Fibroblast of skin of left quadriceps (primary cell): ENCODE measurements around the gene ST6GAL1.
"Not testable (repeated sequence)": the region's sequence is repeated elsewhere in the genome, so short reads cannot be mapped to it uniquely, and the experiment has no call there.

ENCODE experiments used
- DNase-seq, 2 experiments: peaks; one replicate each; pipeline ENCODE4 v3.0.0-alpha.2; 2013; ENCODE audit warnings: low read depth in 2 of 2

ST6GAL1 gene

GRCh38 chr3:186940967-186941366, 10.6 kb downstream of the ST6GAL1 start:
- DNase-seq, result no peak

- DNase-seq, result no peak
Observed at GRCh38 chr3:186942168-186942567, 11.8 kb downstream of the ST6GAL1 start.

- DNase-seq, result no peak
Observed at GRCh38 chr3:186945255-186945823, 15.0 kb downstream of the ST6GAL1 start.

GRCh38 chr3:186946756-186947375, 16.5 kb downstream of the ST6GAL1 start:
- no peak for DNase-seq

GRCh38 chr3:186949281-186949982, 19.1 kb downstream of the ST6GAL1 start:
- no peak for DNase-seq

- DNase-seq, result no peak
Observed at GRCh38 chr3:186950402-186951093, 20.2 kb downstream of the ST6GAL1 start.

GRCh38 chr3:186951640-186952552, 21.6 kb downstream of the ST6GAL1 start:
- no peak for DNase-seq

GRCh38 chr3:186953011-186953487, 22.7 kb downstream of the ST6GAL1 start:
- no peak for DNase-seq

- DNase-seq, result not testable (repeated sequence)
Observed at GRCh38 chr3:186953992-186954699, 23.8 kb downstream of the ST6GAL1 start.

GRCh38 chr3:186955898-186956696, 25.8 kb downstream of the ST6GAL1 start:
- no peak for DNase-seq

GRCh38 chr3:186959029-186959624, 28.8 kb downstream of the ST6GAL1 start:
- DNase-seq, result no peak

GRCh38 chr3:186960347-186960746, 30.0 kb downstream of the ST6GAL1 start:
- no peak for DNase-seq

GRCh38 chr3:186962445-186962844, 32.1 kb downstream of the ST6GAL1 start:
- no peak for DNase-seq

- no peak for DNase-seq
Observed at GRCh38 chr3:186963636-186964035, 33.3 kb downstream of the ST6GAL1 start.

GRCh38 chr3:186964071-186964470, 33.7 kb downstream of the ST6GAL1 start:
- no peak for DNase-seq

- no peak for DNase-seq
Observed at GRCh38 chr3:186964616-186965015, 34.3 kb downstream of the ST6GAL1 start.

- DNase-seq, result no peak
Observed at GRCh38 chr3:186965141-186965879, 35.0 kb downstream of the ST6GAL1 start.

GRCh38 chr3:186966406-186966805, 36.1 kb downstream of the ST6GAL1 start:
- no peak for DNase-seq

- DNase-seq, result not testable (repeated sequence)
Observed at GRCh38 chr3:186967236-186967635, 36.9 kb downstream of the ST6GAL1 start.
